Stimulated activated CD4-positive, alpha-beta T cell treated with anti-CD3 and anti-CD28 coated beads, Interleukin-4, amount 100 ng/mL, for 24 hours (primary cell): ENCODE measurements around the gene MUC5B.

Experiments
- DNase-seq: peaks from one replicate; pipeline ENCODE4 v3.0.0-alpha.2; 2020

MUC5B gene

GRCh38 chr11:1221848-1222311 is 986 bp upstream of the MUC5B start:
- no peak for DNase-seq

DNA sequence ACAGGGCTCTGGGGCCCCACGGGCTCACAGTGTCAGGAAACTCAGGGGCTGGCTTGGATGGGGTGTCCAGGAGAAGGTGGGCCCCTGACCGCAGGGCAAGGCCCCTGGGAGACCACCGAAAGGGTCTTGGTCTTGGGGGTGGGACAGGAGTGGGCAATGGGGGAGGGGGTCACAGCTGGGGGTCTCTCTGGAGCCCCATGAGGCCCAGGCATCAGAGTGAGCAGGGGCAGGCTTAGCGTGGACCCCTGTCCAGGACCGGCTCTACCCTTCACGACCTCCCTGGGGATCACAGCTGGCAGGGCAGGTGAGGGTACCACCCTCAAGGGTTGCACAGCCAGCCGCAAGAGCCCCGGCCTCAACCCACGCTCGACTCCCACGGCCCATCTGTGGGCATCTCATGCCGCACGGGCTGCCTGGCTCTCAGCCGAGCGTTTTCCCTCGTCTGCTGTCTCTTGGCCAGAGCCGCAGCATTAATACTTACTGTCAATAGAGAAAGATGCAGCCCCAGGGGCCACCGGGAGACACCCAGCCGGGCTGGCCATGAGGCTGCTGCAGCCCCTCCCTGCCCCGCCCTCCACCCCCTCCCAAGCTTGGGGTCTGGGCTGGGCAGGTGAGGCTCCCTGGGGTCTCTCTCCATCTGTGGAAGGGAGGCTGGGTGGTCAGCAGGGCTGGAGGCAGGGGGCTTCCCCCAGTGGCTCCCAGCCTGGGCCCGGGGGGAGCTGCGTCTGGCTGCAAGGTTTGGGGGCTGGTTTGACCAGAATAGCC is 662 bp downstream of the MUC5B start:
- DNase-seq: no peak

DNA sequence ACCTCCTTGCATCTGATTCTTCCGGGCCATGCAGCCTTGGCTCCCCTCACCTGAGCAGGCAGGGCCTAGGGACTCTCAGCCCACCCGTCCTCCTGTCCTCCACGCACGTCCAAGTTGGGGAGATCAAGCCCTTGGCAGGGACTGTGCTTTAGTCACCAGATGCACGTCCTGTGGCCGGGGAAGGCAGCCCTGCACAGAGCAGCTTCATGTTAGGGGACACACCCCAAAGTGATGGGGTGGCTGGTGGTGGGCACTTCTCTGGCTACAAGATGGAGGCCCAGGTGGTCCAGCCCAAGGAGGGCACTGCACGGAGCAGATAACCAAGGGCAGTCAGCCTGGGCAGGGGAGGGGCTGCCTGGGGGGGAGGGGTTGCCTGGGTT is 1.2 kb downstream of the MUC5B start:
- DNase-seq: no peak

- DNase-seq: no peak
Measured at GRCh38 chr11:1224491-1225385, 1.9 kb downstream of the MUC5B start.

DNA sequence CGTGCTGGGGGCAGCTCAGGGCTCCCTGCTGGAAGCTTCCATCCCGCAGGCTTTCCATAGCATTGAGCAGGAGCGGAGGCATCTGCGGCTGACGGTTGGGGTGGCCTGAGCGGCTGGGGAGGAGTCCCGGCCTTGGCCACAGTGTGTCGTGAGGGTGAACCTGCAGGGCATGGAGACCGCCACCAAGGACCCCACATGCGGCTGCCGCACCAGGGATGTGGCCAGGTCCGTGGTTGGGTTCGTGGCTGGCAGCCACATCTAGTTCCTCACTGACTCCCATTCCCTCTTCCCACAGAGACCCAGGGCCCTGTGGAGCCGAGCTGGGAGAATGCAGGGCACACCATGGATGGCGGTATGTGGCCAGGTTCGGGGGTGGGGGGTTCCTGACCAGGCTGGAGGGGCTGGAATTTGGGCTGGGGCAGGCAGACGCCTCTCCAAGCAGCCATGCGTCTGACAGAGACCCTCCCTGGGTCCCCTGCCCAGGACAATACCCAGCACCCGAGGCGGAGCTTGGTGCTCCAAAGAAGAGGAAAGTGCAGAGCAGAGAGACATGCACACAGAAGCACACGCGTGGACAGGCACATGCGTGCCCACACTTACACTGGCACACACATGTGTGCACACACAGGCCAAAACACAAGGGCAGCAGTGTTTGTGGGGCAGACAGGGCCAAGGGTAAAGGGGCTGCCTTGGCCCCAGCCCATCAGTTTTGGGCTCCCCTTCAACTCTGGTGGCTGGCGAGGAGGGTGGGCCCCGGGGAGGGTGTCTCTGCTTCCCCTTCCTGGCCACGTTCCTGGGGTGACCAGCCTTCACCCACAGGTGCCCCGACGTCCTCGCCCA is 2.7 kb downstream of the MUC5B start:
- DNase-seq: no peak

- DNase-seq: no peak
Measured at GRCh38 chr11:1226226-1226985, 3.5 kb downstream of the MUC5B start.

DNA sequence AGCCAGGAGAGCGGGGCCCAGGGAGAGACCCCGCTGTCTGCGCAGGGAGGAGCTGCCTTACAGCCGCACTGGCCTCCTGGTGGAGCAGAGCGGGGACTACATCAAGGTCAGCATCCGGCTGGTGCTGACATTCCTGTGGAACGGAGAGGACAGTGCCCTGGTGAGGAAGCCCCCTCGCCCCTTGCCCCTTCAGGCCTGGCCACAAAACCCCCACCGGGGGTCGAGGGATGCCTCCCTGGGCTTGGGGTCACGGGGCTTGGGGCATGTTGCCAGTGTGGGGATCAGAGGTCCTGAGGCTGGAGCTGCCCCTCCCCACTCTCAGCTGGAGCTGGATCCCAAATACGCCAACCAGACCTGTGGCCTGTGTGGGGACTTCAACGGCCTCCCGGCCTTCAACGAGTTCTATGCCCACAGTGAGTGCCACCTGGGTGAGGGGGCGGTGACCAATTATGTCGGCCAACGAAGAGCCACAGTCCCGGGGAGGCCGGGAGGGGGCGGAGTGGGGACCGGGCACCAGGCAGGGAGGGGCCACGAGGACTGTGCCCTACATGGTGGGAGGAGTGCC is 4.2 kb downstream of the MUC5B start:
- DNase-seq: no peak

- no peak for DNase-seq
Measured at GRCh38 chr11:1227551-1228100, 4.8 kb downstream of the MUC5B start.

DNA sequence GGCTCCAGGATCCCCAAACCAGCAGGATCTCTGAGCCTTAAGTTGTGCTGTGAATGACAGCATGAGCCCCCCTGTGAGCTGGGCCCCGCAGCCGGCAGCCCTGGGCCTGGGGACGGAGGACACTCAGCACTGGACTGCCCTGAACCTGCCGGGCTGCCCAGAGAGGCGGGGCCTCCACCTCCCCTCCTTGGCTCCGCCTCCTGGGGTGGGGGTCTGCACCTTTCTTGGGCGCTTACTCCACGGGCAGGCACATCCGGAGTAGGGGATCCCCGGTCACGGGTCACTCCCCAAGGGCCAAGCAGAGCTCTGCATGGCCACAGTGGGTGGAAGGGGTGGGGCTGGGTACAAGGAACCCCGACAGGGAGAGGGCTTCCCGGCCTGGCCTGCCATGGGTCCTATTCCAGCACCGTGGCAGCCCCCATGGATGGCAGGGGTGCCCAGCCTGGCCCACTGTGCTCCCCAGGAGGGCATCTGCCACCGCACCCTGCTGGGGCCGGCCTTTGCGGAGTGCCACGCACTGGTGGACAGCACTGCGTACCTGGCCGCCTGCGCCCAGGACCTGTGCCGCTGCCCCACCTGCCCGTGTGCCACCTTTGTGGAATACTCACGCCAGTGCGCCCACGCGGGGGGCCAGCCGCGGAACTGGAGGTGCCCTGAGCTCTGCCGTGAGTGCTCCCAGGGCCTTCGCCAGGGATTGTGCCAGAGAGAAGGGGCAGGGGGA is 5.4 kb downstream of the MUC5B start:
- no peak for DNase-seq

- DNase-seq: no peak
Measured at GRCh38 chr11:1228921-1229451, 6.1 kb downstream of the MUC5B start.

GRCh38 chr11:1229471-1230120 is 6.7 kb downstream of the MUC5B start:
- no peak for DNase-seq

- no peak for DNase-seq
Measured at GRCh38 chr11:1230121-1230455, 7.2 kb downstream of the MUC5B start.

GRCh38 chr11:1230456-1231395 is 7.9 kb downstream of the MUC5B start:
- DNase-seq: no peak

DNA sequence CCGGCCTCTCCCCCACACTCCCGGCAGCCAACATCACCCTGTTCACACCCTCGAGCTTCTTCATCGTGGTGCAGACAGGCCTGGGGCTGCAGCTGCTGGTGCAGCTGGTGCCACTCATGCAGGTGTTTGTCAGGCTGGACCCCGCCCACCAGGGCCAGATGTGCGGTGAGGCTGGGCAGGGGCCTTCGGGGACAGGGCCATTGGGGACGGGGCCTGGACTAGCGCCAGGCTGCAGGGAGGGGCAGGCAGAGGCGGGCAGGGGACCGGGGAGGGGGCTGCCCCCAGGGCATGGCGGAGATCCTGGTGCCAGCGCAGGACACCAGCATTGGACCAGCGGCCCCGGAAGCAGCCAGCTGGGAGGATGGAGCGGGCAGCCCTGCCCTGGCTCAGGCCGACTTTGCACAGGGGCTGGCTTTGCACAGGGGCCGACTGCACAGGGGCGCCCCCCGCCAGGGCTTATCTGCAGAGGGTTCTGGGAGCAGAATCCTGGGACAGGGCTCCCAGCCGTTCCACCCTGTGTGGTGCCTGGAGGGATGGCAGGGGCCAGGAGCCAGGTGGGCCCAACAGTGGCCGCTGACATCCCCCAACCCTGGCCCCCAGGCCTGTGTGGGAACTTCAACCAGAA is 8.6 kb downstream of the MUC5B start:
- no peak for DNase-seq

DNA sequence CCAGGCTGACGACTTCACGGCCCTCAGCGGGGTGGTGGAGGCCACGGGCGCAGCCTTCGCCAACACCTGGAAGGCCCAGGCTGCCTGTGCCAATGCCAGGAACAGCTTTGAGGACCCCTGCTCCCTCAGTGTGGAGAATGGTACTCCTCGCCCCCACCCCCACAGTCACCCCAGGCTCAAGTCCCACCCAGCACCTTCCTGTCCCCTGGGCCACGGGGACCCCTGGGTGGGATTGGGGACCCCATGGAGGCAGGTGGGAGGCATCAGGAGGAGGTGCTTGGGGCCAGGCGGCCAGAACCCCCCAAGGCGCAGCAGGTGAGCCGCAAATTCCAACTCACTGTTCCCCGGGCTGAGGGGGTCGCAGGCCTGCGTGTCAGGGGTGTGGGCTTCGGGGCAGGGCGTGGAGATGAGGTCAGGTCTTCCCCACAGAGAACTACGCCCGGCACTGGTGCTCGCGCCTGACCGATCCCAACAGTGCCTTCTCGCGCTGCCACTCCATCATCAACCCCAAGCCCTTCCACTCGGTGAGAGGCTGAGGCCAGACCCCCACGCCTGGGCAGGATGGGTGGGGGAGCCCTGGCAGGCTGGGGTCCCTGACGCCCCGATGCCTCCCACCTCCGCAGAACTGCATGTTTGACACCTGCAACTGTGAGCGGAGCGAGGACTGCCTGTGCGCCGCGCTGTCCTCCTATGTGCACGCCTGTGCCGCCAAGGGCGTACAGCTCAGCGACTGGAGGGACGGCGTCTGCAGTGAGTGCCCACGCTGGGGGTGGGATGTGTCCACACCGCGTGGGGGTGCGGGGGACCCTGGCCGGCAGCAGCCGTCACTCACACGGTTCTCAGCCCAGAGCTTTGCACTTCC is 9.4 kb downstream of the MUC5B start:
- DNase-seq: no peak

DNA sequence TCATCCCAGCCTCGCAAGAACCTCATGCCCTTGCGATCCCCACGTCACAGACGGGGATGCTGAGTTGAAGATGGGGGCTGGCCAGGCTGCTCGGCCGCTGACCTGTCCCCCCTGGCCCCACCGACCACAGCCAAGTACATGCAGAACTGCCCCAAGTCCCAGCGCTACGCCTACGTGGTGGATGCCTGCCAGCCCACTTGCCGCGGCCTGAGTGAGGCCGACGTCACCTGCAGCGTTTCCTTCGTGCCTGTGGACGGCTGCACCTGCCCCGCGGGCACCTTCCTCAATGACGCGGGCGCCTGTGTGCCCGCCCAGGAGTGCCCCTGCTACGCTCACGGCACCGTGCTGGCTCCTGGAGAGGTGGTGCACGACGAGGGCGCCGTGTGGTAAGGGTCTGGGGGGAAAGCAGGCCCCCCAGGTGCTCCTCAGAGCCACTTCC is 10.0 kb downstream of the MUC5B start:
- no peak for DNase-seq

GRCh38 chr11:1233351-1234053 is 10.6 kb downstream of the MUC5B start:
- DNase-seq: no peak
